GM18867 (cell line): Measurements from ENCODE around the gene SCNN1A.

ENCODE experiments used
- ATAC-seq: cut with Tn5 transposase; IDR thresholded peaks from one replicate; pipeline ENCODE4 v1.9.1; 2021; ENCODE audit warnings: mild to moderate bottlenecking, moderate library complexity; ENCODE audit not compliant: unreplicated experiment

Gene SCNN1A

DNA sequence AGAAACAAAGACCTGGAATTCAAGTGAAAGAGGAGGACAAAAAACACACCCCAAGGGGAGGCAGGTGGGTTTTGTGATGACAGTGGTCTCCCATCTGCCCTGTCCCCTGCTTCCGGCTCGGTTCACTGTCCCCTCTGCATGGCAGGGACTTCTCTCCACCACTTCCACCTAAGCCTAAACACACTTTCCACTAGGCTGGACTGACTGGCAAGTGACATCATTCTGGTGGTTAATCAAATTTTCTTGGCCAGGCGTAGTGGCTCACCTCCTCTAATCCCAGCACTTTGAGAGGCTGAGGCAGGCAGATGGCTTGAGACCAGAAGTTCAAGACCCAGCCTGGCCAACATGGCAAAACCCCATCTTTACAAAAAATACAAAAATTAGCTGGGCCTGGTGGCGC, 53.0 kb downstream of the SCNN1A start:
- ATAC-seq: no peak

DNA sequence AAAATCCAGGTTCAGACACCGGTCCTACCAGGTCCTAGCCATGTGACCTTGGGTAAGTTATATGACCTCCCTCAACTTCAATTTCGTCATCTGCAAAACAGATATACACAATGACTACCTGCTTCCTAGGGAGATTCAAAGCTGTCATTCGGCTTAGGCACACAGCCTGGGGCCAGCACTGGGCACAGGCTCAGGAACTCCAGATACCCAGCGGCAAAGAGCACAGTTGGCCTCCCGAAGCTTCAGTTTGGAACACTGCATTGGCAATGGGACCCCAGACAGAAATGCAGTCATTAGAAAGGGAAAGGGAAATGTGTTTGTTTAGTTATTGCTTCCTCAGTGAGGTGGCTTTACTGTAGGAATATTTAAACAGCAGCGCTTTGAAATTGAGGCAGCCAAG, 53.5 kb downstream of the SCNN1A start:
- no peak for ATAC-seq

DNA sequence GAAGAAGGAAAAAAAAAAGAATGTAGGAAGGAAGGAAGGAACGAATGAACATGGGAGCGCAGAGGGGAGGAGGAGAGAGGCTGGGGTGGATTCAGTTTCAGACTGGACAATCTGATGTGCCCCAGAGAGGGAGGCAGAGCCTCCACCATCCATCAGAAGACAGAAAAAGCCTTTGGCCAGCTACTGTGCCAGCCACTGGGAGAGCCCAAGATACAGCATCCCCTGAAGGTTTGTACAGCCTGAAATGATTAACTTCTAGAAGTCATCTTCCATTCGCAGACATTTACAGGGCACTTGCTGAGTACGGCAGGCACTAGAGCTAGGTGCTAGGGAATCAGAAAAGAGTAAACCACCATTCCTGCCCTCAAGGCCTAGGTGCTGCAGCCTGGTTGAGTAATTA, 55.9 kb downstream of the SCNN1A start:
- ATAC-seq: no peak

DNA sequence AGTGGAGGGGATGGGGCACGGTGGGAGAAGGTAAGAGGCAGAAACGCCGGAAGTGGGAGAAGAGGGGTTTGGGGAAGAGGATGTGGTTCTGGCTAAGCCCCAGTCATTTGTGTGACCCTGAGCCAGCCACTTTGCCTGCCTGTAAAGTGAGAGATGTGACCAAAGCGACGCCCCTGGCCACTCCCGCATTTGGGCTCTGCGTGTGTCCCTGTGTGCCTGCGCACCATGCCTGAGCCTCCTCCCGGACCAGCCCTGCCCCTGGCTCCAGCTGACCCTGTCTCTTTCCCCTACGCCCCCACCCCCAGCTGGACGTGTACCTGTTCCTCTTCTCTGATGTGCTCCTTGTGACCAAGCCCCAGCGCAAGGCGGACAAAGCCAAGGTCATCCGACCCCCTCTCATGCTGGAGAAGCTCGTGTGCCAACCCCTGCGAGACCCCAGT, 56.9 kb downstream of the SCNN1A start:
- no peak for ATAC-seq

DNA sequence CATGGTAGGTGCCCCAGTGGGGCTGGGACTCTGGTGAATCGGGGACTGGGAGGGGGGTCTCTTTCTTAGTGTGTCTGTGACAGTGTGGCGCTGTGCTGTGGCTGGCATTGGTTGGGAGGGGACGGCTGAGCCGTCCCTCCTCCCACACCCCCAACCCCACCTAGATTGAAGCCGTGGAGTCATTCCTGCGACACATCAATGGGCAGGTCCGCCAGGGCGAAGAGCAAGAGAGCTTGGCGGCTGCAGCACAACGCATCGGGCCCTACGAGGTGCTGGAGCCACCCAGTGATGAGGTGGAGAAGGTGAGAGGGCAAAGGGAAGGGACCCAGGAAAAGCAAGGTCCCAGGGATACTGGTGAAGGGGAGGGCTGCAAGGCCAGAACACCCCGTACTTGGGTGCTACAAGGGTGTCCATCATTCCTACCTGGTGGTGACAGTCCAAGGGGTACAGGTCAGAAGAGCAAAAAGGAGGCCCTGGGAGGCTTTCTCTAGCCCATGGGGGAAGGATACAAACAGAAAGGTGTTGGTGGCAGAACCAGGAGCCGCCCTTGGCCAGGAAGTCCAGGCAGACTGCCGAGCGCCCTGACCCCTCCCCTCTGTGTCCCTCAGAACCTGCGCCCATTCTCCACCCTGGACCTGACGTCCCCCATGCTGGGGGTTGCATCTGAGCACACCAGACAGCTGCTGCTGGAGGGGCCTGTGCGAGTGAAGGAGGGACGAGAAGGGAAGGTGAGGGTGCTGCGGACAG, 57.5 kb downstream of the SCNN1A start:
- no peak for ATAC-seq

DNA sequence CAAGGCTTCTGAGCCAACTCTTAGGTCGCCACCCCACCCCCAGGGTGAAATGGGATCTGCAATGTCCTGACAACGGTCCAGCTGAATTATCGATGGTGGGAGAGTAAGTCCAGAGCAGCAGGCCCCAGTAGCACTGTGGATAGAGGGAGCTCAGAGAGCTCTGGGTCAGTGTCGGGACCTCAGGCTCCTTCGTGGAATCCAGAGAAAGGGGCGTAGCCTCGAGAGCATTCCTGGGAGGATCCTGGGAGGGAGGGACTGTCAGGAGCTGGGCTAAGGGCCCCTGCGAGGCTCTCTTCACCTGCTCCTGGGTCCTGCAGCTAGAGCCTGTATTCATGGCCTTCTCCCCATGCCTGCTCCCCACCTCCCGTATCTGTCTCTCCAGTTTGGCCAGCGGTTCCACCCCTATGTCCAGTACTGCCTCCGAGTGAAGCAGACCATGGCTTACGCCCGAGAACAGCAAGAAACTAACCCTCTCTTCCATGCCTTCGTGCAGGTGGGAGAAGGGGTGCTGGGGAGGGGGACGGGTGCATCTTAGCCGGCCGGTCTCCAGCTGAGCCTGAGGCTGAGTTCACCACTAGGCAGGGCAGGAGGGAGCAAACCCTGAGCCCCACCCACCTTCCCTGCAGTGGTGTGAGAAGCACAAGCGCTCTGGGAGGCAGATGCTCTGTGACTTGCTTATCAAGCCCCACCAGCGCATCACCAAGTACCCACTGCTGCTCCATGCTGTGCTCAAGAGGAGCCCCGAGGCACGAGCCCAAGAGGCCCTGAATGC, 58.3 kb downstream of the SCNN1A start:
- ATAC-seq: no peak

DNA sequence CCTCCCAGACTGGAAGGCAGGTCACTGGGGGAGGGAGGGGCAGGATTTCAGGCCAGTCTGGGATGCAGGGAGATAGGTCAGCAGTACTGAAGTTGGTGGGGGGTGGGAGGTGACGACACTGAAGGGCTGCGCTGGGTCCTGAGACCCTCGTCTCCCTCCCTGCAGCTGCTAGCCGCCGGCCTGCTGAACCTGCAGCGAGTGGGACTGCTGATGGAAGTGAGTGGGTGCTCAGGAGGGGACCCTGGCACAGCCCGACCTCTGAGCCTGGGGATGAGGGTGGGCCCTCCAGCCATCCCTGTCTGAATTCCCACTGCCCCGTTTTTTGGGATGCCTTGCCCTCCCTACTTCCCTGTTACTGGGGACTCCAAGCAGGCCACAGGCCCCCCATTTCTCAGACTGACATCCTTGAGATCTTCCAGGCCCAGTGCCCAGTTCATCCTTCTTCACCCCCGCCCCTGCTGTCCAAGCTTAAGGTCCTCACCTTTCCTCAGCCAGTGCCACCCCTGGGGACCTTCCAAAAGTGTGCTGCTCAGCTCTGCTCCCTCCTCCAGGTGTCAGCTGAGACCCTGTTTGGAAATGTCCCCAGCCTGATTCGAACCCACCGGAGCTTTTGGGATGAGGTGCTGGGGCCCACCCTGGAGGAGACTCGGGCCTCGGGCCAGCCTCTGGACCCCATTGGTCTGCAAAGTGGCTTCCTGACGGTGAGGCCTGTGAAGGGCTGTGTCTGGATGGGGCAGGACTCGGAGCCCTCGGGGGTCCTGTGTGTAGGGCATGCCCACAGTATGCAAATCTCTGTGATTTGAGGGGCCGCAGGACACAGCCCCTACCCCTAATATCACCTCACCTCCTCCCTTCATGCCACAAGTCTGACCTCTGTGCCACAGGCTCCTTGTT, 59.4 kb downstream of the SCNN1A start:
- no peak for ATAC-seq

DNA sequence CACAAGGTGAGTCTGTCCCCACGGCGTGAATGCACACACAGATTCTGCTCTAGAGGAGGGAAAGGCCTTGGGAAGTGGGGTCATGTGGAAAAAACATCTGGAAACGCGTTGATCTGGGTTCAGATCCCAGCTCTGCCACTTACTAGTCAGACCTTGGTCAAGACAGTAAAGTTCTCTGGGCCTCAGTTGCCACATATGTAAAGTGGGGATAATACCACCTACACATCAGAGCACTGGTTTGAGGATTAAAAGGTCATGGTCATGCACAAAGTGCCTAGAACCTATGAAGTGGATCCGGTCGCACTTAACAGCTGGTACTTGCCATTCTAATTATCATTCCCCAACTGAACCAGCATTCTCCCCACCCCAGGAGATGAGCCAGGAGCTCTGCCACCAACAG, 60.2 kb downstream of the SCNN1A start:
- no peak for ATAC-seq

DNA sequence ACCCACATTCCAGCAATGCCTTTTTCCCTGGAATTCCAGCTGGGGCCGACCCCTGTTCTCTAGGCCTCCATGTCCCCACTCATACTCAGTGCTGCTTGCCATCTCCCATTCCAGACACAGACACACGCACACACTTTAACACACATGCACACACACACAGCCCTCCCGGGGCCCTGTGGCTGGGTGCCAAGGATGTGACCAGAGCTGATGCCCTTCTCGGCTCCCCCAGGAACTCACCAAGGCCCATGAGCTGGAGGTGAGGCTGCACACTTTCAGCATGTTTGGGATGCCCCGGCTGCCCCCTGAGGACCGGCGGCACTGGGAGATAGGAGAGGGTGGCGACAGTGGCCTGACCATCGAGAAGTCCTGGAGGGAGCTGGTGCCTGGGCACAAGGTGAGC, 60.6 kb downstream of the SCNN1A start:
- ATAC-seq: no peak

DNA sequence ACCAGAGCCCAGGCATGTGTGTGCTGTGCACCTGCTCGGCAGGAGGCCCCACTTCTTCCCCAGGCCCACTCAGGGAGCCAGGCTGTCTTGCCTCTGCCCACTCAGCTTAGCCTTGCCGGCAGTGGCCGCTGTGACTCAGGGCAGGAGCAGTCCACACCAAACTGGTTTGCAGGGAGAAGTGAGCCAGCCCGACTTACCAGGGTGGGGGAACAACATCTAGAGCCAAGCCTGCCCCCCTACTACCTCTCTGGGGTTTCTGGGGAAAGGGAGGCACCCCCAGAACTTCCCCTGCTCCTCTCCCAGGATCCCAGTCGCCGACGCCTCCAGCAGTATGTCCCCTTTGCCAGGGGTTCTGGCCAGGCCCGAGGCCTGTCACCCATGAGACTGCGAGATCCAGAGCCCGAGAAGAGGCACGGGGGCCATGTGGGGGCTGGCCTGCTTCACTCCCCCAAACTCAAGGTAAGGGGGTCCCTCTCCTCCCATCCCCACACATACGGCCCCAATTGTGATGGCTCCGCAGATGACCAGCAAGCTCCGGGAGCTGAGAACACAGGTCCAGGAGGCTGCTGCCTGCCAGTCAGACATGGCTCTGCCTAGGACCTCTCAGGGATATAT, 61.9 kb downstream of the SCNN1A start:
- ATAC-seq: no peak

DNA sequence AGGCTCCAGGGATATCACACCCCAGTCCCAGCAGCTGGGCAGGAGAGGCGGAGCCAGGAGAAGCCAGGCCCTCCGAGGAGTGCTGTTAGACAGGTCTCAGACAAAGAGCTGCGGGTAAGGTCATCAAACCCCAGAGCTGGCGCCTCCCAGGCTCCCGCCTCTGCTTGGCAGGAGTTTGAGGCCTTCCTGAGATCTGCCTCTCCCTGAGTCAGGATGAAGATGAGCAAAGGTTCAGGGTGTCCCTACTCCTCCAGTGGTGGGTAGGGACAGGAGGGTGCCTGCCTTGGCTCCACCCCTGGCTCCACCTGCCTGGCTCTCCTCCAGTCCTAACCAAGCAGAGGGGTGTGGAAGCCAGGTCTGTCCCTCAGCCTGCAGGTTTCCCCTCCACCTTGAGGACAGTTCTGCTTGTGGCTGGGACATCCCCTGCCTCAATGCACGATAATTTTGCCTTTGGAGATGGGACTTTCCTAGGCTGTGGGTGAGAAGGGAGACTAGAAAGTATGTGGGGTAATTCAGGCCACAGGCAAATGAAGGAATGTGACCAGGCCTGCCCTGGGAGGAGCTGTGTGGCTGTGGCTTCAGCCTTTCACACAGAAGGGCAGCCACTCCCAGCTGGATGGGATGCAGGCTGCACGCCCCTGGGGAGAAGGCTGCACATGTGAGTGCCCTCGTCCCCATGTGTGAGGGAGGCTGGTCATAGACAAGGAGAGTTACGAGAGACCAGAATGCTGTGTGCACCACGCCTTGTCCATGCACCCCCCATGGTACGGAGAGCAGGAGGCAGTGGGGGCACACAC, 62.6 kb downstream of the SCNN1A start:
- peak; percentile 50 for ATAC-seq

DNA sequence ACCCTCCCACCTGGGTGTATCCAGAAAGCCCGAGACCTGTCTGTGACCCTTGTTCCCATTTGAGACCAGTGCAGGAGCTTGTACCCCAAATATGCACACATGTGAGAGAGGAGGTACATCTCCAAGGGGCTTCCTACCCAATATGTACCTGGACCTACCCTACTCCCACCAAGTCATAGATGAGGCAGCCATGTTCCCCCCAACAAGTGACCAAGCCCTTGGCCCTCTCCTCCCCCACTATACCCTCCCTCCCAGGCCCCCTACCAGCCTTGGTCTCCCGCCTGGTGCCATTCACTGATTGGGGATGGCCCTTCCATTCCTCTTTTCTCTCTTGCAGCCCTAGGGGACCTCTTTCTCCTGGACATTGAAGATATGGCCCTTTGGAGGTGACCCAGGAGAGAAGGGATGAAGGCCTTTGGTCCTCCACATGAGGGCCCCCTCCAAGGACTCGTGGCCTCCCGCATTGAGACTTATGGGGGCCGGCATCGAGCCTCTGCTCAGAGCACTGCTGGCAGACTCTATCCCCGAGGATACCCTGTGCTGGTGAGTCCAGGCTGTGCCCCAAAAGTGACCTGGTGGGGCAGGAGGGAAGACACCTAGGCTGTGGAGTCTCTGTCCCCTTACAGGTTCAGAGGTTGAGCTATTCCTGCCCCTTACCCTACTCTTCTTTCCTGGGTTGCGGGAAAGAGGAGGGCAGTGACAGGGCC, 63.4 kb downstream of the SCNN1A start:
- no peak for ATAC-seq

DNA sequence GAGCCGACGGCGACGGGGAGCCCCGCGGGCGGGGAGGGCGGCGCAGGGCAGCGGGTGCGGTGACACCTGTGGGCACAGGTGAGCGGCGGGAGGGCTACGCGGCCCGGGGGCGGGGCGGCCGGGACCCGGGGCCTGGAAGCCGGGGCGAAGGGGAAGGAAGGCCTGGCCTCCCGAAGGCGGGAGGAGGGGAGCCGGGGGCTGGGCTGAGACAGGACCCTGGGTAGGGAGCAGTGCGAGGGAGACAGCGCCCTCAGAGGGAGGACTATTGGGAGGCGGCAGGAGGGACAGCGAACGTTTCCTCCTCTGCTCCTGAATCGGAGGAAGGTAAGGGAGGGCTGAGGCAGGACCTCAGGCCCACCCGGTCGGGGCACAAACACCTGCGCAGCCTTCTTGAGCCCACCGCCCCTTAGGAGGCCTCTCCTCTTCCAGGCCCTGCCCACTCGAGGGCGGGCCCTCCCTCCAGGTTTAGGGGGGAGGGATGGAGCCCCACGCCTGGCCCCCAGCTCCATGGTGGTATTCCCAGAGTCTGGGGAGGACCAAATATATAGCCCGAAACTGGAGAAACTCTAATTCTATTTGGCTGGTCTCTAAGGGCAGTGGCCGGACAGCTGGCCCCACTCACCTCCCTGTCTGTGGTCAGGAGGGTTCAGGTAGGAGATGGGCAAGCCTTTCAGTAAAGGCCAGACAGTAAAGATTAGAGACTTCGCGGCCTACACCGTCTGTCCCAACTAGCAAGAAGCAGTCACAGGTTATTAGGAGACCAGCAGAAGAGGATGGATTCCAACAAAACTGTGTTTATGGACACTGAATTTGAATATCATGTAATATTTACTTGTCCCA, 64.4 kb downstream of the SCNN1A start:
- no peak for ATAC-seq

DNA sequence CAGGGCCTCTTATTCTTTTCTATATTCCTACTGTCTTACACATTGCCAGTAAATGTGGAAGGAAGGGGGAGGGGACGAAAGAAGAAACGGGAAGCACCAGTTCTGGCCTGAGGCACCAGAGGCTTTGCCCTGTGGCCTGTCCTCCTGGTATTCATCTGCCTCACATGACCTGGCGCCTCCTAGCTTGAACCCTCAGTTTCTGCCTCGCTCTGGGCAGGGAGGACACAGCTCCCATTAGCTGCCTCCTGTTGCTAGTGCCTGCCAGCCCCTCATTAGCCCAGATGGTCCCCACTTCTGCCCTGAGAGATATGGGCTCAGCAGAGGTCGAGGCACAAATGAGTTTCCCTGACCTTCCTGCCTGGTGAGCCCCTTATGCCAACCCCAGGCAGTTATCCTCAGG, 67.8 kb downstream of the SCNN1A start:
- ATAC-seq: no peak

DNA sequence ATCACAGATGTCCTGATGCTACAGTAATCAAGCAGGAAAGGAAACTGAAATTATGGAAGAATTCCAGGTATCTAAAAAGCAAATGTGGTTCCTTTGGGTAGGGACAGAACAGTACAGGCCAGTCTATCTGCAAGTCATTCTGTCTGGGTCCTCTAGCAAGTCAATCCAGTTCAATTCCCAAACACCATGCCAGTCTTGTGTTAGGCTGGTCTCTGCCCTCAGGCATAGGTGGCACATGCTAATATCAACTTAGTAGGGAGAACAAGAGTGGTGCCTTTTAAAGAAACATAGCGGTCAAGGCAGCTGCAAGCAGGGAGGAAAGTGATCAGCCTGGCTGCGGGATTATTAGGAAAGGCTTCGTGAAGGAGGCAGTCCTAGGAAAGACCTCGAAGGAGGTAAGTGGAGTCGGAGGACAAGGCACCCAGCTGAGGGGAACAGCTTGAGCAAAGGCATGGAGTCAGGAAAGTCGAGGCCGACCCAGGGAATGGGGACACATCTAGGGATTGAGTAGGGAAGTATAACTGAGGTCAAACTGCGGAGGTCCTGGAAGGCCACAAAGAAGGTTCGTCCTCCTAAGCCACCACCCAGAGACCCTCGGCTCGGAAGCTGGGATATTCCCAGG, 68.7 kb downstream of the SCNN1A start:
- ATAC-seq: no peak

DNA sequence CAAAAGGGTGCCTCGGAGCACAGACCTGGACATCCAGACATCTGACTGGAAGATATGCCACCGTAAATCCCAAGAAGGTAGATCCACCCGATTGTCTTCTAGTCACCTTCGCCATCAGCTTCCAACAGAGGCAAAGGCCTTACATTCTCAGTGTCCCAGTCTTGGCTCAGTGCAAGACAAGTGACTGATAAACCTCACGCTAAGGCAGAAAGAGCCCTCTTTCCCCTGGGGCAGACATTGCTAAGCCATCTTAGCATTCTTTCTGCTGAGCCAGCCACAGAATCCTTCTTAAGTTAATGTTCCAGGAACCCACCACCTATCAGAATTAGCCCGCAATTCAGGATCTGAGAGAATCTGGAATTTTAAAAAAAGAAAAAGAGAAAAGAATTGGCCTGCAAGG, 69.2 kb downstream of the SCNN1A start:
- no peak for ATAC-seq

DNA sequence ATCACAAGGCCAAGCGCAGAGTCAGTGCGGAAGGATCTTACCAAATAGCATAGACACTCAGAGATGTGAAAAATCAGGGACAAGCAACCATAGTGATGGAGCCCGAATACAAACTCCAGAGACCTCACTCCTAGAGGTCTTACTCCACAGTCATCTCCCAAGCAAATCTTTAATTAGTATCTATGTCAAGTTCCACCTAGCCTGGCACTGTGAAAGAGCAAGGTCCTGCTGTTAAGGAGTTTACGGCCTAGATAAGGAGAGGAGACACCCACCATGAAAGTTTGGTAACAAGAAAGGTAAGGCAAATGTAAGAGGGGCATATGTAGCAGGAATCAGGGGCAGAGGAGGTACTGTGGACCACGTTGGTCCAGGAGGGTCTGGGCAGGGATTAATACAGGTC, 72.3 kb downstream of the SCNN1A start:
- ATAC-seq: no peak

DNA sequence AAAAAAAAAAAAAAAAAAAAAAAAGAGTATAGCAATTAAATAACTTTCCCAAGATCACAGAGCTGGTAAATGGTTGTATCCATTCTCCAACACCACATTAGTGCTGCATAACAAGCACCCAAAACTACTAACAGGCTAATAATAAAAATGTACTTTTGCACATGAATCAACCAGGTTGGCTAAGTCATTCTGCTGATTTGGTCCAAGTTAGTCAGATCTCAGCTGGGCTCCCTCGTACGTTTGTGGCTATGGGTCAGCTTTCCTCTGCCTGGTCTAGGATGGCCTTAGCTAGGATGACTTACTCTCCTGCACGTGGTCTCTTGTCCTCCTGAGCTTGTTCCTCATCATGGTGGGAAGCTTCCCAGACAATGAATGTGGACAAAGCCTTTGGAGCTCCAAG, 72.7 kb downstream of the SCNN1A start:
- no peak for ATAC-seq
